Measurements from ENCODE around the gene DDX18.
A peak's percentile ranks its signal among the peaks of the same experiment; 100 is the strongest.
"Not testable (repeated sequence)": the region's sequence is repeated elsewhere in the genome, so short reads cannot be mapped to it uniquely, and the experiment has no call there.

DDX18 gene

GRCh38 chr2:117814417-117815264, at the start of gene DDX18:
DDX18 (plus strand) TSS chr2:117814691; CDS start chr2:117814778, 87 bp downstream.
- FAIRE-seq, result peak; percentile 31

DNA sequence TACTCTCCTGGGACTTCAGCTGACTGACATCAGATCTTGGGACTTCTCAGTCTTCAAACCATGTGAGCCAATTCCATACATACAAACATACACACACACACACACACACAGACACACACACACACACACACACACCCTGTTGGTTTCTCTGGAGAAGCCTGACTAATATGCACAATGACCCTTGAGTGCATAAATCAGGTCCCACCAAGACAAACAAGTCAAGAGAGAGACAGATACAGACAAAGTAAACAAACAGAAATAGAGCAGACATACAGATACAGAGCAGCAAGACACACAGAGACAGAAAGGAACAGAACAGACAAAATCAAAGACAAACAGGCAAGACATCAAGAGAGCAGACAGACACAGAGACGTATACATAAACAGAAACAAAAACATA, 43.8 kb upstream of the DDX18 start:
- no peak for FAIRE-seq

- FAIRE-seq, result no peak
Observed at GRCh38 chr2:117771969-117772630, 42.4 kb upstream of the DDX18 start.

- no peak for FAIRE-seq
Observed at GRCh38 chr2:117774716-117775115, 39.8 kb upstream of the DDX18 start.

GRCh38 chr2:117775703-117776219, 38.7 kb upstream of the DDX18 start:
- FAIRE-seq, result no peak

- FAIRE-seq, result no peak
Observed at GRCh38 chr2:117776888-117777287, 37.6 kb upstream of the DDX18 start.

DNA sequence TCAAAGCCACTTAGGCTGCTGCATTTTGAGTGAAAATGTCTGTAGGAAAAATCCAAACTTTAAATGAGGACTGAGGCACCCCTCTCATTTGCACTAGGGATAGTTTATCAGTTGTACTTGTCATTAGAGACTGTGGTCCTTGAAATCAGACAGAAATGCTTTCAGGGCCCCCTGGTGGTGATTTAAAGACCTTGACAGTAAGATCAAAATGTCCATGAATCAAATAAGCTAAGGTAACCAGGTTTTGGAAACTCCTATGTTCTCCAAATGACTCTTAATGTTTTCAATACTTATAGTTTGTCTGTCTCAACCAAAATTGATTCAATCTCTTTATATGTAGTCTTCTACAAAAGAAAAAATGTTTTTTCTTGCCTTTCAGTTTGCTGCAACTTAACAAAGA, 28.8 kb upstream of the DDX18 start:
- no peak for FAIRE-seq

DNA sequence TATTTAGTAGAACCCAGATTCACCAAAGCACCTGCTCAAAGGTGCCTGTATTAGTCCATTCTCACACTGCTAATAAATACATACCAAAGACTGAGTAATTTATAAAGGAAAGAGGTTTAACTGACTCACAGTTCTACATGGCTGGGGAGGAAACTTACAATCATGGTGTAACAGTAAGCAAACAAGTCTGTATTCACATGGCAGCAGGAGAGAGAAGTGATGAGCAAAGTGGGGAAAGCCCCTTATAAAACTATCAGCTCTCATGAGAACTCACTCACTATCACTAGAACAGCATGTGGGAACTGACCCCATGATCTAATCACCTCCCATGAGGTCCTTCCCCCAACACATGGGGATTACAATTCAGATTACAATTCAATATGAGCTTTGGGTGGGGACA, 28.0 kb upstream of the DDX18 start:
- FAIRE-seq, result no peak

- FAIRE-seq, result no peak
Observed at GRCh38 chr2:117789505-117789904, 25.0 kb upstream of the DDX18 start.

- no peak for FAIRE-seq
Observed at GRCh38 chr2:117794668-117795067, 19.8 kb upstream of the DDX18 start.

DNA sequence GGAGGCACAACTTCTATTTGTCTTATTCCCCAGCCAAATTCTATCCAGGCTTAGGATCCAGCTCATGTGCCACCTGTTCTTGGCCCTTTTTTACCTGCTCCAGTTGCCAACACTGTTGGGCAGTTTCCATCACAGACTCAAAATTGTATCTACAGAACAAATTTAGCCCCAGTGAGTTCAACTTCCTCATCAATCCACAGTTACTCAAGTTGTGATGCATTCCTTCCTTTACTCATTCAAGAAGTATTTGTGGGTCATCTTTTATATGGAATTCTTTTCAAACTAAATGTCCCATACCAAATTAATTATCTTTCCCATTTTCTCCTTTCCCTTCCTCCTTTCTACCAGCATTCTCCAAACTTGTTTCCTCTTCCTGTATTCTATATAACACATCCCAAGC, 12.7 kb upstream of the DDX18 start:
- no peak for FAIRE-seq

GRCh38 chr2:117803644-117804325, 10.7 kb upstream of the DDX18 start:
- not testable (repeated sequence) for FAIRE-seq

GRCh38 chr2:117812443-117812842, 2.0 kb upstream of the DDX18 start:
- no peak for FAIRE-seq

- FAIRE-seq, result no peak
Observed at GRCh38 chr2:117815946-117816345, 1.5 kb downstream of the DDX18 start.

DNA sequence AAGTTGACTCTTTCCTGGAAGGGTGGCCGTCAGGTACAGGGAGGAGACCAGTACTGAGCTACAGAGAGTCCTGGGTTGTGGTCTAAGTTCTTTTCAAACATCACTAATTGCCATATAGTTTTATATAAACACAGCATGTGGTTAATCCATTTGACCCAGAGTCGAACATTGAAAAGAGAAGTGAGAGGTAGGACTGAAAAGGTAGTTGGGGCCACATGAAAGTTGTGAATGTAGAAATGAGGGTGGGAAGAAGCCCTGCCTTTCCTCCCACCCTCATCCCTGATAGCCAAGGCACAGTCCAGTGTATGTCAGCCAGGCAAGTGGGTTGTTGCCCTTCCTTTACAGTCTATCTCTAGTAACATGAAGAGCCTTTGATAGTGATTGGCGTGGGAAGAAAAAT, 4.4 kb downstream of the DDX18 start:
- no peak for FAIRE-seq

- FAIRE-seq, result no peak
Observed at GRCh38 chr2:117820444-117820843, 6.0 kb downstream of the DDX18 start.

DNA sequence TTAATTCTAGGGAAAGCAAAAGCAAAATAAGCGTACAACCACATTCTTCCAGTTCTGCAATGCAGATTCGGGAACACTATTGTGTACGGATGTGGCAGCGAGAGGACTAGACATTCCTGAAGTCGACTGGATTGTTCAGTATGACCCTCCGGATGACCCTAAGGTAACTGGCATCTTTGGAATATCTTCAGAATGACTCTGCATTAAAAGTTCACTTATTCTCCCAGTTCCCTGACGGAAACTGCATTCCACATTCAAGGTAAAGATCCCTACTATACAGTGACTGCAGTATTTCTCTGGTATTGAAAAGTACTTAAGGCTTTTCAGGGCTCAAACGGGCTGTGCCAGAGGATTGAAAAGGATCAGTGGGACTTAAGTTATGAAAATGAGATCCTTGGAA, 10.9 kb downstream of the DDX18 start:
- no peak for FAIRE-seq

DNA sequence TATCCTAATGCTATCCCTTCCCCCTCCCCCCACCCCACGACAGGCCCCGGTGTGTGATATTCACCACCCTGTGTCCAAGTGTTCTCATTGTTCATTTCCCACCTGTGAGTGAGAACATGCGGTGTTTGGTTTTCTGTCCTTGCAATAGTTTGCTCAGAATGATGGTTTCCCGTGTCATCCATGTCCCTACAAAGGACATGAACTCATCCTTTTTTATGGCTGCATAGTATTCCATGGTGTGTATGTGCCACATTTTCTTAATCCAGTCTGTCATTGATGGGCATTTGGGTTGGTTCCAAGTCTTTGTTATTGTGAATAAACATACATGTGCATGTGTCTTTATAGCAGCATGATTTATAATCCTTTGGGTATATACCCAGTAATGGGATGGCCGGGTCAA, 13.0 kb downstream of the DDX18 start:
- not testable (repeated sequence) for FAIRE-seq

GRCh38 chr2:117828870-117829269, 14.4 kb downstream of the DDX18 start:
- no peak for FAIRE-seq

DNA sequence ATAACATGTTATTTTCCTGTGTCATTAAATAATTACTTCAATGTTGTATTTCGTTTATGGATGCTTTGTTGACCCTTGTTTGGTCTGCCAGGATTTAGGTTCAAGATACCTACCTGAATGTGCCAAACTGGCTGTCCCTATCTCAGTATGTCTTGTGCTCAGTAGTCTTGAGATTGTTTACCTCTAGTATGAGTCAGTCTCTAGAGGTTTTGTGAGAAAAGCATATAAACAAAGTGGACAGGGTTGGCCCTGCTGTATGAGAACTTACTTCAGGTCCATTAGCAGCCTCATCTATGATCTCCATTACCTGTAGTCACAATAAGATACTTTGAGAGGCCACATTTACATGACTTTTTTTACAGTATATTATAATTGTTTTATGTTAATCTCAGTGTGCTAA, 17.8 kb downstream of the DDX18 start:
- FAIRE-seq, result no peak

- no peak for FAIRE-seq
Observed at GRCh38 chr2:117832905-117833613, 18.6 kb downstream of the DDX18 start.

DNA sequence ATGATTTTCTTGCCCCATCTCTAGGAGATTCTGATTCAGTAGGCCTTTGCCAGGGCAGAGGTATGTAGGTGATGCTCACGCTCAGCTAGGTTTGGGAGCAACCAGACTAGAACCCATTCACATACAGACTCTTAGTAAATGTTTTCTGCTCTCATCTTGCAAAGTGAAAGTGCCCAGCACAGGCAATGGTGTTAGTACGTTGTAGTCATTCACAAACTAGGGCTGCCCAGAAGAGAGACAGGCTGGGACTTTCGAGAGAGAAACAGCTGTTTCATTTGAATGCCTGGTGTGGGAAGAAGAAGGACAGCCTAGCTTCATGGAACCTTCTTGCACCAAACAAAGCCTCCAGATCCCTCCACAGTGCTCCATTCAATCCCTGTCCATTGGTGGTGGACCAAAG, 19.4 kb downstream of the DDX18 start:
- no peak for FAIRE-seq

GRCh38 chr2:117834992-117835391, 20.5 kb downstream of the DDX18 start:
- no peak for FAIRE-seq
